ENCODE data around the gene SIRPG. TPM values are rescaled to one million over a fixed set of nuclear protein-coding genes. Genes with fewer than 3 reads are reported as not detected.

Gene SIRPG
- total RNA-seq, 1 donor from 2014 or later, result not detected

DNA sequence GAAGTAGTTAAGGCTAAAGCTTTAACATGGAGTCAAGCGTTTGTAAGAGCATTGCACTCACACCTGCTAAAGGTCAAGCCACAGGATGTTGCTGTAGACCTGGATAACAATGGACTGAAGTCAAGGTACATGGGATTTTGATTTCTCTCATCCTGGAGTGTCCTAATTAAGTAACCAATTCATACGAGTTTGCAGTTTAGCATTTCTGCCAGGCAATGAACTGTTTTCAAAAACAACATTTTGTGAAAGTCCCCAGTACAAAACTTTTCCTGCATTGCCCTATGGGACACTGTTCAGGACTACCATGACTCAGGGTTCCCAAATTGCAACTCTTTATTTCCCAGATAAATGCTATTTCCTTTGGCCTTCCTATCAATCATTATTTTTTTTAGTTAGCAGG is 20.4 kb downstream of the SIRPG start:
- no peak for DNase-seq (ENCODE audit: low spot score in 2 of 2)
- no peak for FAIRE-seq

DNA sequence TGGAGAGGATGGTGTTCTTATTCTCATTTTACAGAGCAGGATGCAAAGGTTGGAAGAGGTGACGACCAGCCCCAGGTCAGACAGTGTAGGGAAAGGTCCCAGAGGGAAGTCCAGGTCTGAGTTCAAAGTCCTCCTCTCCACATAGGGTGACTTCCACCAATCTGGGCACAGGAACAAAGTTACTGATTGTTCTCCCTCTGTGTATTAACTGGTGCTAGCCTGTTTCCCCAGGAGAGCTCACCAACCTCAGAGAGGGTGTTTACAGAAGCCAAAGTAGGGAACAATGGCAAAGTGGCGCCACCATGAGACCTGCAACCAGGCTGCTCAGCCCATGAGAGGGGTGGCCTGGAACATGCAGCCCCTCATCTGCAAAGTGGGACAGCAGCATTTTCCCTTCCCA is 21.0 kb downstream of the SIRPG start:
- FAIRE-seq, result no peak

DNA sequence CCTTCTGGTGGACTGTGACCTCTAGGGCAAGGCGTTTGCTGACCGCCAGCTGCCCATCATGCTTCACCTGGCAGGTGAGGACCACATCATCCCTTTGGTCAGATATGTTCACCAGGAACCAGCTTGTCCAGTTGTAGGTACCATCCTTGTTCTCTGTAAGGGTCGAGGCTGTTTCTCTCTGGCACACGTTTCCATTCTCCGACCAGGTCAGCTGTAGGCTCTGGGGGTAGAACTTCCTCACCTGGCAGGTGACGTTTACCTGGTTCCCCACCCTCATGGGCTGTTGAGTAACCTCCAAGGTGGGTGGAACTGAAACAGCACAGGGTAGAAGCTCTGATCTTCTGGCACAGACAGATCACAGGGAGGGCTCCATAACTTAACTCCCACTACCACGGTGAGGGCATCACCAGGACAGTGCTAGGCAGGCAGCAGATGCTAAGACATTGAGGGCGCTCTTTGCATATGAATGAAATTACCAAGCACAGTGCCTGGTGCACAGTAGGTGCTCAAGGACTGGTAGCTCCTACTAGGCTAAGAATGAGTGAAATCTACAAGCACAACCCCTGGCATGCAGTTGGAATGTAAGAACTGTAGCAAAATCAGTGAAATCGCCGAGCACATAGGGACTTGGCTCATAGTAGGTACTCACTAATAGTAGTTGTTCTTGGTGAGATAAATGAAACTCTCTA is 22.1 kb downstream of the SIRPG start:
- FAIRE-seq (no peak), DNase-seq (ENCODE audit: low spot score in 2 of 2) (no peak)

More for the DNA sequence above, 21.0 kb downstream of the SIRPG start:
- no peak for DNase-seq (ENCODE audit: low spot score in 2 of 2)

DNA sequence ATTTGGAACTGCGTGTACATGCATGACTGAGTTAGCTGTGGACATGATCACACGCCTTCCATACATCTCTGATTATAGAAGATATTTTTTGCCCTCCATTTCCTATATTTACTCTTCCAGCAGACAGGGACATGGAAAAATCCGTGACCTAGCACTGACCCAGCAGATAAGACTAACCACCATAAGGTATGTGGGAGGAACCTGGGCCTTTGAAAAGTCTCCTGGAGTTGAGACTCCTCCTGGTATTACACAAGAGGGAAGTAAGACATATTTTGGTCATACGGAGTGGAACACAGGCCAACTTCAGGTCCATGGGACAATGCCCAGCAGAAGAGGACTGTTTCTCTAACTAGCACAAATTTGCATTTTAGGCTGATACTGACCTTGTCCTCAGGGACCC is 24.0 kb downstream of the SIRPG start:
- no peak for FAIRE-seq

DNA sequence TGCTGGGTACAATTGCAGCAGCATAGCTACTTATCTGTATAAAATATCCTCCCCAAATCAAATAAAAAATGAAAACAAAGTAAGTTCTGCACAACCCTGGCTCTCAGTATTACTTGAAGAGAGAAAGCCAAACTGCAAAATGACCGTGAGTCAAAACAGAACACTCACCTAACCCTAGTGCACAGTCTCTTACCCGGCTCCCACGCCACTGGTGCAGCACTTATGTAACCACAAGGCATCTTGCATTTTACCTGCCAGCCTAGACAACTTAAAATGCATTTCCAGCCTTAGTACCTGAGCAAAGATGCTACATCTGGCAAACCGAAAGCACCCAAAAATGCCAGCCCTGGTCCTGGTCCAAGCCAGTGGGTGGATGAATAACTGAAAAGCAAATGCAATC is 25.4 kb downstream of the SIRPG start:
- FAIRE-seq (no peak), DNase-seq (ENCODE audit: low spot score in 2 of 2) (no peak)

More for the DNA sequence above, 24.0 kb downstream of the SIRPG start:
- DNase-seq (ENCODE audit: low spot score in 2 of 2), result no peak

DNA sequence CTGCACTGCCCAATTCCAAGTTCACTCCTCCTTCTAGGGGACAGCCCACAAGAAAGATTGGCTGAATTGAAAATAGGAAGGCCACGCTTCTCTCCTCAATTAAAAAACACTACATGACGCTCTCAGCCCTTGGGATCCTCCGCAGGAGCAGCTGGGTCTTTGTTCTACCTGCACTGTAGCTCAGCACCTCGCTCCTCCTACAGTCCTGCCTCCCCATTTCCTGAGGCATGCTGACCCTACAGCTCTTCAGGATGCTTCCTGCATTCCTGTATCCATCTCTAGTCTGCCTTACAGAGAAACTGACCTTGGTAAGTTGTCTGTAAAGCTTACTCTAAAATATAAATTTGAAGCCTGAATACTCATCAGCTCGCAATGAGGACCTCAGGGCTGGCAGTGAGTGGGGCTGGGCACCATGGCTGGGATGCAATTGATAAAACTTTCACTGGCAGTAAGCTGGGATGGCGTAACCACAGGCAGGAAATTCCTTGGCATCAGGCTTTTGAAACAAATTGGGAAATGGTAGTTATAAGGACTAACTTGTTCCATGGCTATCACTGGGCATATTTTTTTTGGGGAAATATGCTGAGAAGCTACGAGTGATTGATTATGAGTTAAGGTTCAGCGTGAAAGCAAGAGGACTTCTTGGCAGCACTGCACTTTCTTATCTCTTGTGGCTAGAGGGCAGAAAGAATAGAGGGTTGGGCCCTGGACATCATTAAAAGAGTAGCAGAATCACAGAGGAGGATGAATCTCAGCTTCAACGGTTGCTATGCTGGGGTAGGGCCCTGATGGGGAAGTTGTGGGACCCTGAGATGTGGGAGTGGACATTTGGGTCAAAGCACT is 26.0 kb downstream of the SIRPG start:
- no peak for DNase-seq (ENCODE audit: low spot score in 2 of 2)

DNA sequence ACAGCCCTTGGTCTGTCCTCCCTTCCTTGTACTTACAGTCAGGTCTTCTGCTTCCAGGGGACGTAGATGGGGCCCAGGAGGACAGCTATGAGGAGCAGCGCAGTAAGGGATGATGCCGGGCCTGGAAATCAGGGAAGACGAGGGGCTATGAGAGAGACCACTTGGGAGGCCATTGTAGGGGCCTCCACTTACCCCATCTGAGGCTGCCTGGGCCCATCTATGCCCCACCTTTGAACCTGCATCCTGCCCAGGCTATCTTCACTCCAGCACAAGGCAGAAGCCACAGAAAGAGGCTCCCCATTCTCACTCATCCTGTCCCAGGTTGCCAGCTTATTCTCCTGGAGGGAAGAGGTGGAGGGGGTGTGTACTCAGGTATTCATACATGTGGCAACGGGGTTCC is 27.4 kb downstream of the SIRPG start:
- FAIRE-seq, result no peak
- no peak for DNase-seq (ENCODE audit: low spot score in 2 of 2)

More for the DNA sequence above, 26.0 kb downstream of the SIRPG start:
- no peak for FAIRE-seq

DNA sequence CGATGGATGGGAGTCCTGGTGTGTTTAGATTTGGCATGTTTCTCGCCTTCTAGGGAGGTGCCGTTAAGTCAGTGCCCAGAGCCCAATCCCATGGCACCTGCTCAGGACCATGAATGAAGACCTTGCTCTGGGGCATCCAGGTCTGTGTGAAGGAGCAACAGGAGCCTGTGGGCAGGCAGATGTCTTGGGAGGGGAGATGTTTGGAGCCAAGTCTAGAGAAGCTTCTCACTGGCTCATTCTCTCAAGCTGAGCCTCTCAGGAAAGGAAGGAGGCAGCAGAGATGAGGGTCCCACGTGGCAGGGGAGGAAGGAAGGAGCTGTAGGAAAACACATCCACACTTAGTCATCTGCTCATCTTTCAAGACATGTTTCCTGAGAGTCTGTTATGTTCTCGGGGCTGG is 28.3 kb downstream of the SIRPG start:
- FAIRE-seq (no peak), DNase-seq (ENCODE audit: low spot score in 2 of 2) (no peak)

DNA sequence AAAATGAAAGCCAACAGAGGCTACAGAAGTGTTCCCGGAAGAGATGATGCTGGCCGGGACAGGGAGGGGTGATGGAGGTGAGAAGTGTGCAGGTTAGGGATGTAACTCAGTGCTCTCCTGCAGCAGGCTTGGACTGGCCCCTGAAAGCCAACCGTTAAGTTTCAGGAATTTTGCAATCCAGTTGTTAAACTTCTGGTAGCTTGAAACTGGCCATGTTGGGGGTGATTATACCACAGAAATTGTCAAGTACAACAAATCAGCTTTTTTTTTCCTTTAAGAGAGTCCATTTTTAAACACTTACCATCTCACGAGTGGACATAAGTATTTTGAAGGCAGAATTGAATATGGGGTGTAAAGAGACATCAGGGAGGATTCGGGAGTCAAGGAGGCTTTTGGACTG is 29.0 kb downstream of the SIRPG start:
- FAIRE-seq (no peak), DNase-seq (ENCODE audit: low spot score in 2 of 2) (no peak)

DNA sequence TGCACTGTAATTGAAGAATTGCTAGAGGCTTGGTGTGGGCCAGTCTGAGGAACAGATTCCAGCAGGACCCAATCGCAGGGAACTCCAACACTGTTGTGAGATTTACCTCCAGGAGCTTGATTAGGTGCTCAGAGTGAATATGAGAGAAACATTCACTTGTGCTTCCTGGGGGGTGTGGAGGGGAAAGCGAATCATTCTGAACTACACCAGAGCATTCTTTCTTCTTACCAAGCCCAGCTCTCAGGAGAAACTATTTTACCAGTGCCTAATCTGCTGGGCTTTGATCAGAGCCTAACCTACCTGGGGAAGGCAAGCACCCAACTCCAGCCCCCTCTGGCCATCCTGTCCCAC is 30.4 kb downstream of the SIRPG start:
- no peak for DNase-seq (ENCODE audit: low spot score in 2 of 2)
- FAIRE-seq, result no peak

DNA sequence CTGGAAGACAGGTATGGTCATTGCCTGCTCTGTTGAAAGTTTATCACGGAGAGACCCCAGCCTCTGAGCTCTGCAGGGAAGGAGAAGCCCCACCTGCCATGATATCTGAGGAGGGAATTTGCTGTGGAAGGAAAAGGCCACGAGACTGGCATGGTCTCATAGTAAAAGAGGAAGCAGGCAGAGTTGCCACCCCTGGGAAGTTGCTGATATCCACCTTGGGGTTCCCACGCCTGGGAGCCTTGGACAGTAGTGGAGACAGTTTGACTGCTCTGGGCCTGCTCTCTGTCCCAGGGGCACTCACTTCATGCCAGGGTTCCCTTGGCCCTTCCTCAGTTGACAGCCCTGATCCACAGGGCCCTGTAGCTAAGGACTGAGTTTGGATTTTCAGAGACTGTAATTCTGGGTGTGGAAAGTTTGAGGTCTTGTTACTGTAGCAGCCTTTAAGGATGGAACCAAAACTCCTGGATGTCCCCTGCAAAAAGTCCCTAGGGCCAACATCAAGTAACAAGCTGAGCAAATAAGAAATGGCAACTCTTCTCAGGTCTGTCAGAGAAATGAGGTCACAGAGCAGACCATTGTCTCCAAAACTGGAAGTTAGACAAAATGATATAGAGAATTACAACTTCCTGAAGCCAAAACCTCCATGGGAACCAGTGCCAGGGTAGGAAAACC is 30.9 kb downstream of the SIRPG start:
- no peak for FAIRE-seq
- no peak for DNase-seq (ENCODE audit: low spot score in 2 of 2)

DNA sequence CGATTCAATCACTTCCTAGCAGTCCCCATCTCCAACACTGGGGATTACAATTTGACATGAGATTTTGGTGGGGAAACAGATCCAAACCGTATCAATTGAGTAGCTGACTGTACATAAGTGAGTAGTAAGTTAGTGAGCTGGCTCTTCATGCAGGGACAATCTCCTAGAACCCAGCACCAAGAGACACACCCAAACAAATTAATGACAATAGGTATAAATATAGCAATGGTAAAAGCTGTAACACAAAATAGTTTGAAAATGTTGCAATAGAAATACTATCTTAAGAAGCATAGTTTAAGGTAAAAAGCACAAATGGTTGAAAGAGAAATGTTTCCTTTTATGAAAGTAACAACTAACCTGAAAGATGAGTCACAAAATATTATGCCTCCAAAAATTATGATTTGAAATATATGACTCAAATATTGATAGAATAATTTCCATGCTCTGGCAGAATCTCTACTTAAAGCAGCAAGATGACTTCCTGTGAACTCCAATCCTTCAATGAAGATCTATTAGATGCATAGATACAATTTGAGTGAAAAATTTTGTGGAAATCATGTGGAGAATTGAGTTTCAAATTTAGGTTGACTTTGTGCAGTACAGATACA is 32.4 kb downstream of the SIRPG start:
- no peak for DNase-seq (ENCODE audit: low spot score in 2 of 2)
- no peak for FAIRE-seq

DNA sequence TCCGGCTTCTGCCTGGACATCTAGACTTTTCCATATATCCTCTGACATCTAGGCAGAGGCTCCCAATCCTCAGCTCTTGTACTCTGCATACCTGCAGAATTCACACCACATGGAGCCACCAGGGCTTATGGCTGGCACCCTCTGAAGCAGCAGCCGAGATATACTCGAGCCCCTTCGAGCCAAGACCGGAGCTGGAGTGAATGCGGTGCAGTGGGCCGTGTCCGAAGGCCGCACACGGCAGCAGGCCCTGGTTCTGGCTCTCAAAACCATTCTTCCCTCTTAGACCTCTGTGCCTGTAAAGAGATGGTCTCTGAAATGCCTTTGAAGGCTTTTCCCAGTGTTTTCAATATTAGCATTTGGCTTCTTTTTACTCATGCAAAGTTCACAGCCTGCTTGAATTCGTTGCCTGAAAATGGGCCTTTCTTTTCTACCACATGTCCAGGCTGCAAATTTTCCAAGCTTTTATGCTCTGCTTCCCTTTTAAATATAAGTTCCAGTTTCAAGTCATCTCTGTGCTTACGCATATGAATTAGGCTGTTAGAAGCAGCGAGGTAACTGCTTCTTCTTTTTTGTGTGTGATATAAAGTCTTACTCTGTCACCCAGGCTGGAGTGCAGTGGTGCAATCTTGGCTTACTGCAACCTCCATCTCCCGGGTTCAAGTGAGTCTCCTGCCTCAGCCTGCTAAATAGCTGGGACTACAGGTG is 33.9 kb downstream of the SIRPG start:
- no peak for DNase-seq (ENCODE audit: low spot score in 2 of 2)
- no peak for FAIRE-seq

DNA sequence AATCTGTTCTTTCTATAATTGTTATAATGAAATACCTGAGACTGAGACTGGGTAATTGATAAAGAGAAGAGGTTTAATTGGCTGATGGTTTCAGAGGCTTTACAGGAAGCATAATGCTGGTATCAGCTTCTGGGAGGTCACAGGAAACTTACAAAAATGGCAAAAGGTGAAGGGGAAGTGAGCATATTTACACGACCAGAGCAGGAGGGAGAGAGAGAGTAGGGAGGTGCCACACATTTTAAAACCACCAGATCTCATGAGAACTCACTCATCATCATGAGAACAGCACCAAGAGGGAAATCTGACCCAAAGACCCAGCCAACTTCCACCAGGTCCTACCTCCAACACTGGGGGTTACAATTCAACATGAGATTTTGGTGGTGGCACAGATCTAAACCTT is 35.1 kb downstream of the SIRPG start:
- DNase-seq (ENCODE audit: low spot score in 2 of 2) (no peak), FAIRE-seq (no peak)

DNA sequence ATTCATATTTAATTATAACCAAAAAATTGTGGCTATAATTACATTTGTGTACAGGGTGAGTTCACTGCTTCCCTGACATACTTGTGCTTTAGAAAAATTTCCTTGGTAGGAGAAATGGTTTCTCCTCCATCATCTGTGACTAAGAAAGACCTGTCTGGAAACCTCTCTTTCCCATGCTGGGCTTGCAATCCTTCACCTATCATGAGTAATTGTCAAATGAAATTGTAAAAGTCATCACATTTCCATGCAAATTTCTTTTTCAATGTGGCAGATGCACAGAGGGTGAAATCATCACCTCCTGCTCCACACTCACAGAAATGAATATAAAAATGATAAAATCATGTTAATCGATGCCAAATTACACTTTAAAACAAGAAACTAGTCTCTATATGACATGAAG is 36.3 kb downstream of the SIRPG start:
- no peak for DNase-seq (ENCODE audit: low spot score in 2 of 2)
- no peak for FAIRE-seq

DNA sequence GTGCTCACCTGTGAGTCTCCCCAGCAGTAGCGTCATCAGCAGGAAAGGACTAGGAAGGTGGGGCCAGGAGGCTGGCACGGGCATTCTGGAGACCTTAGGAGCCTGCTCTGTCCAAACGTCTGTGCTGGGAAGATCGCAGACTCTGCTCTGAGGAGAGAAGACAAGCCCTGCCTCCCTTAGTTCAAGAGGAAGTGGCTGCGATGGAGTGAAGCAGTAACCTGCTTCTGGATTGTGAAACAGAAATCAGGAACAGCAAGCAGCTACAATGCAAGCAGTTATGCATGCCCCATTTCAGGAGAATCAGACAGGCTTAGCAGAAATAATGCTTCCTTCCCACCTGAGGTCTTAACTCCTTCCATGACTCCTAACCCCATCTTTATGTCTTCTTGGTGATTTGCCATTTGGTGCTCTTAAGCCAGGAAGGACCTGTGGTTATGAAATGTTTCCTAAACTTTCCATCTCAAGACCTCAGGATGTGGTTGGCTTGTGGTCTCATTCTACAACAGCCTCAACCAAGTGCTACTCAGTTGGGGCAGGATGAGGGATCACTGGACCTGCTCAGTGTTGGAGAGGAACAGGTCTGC is 37.6 kb downstream of the SIRPG start, which contains the start of gene SIRPB1:
Gene SIRPB1, minus strand, starts transcription at position 149 of the 584 bp plus-strand sequence. Its CDS starts 65 bp downstream, at position 84.
- no peak for DNase-seq (ENCODE audit: low spot score in 2 of 2)
- FAIRE-seq, result no peak

DNA sequence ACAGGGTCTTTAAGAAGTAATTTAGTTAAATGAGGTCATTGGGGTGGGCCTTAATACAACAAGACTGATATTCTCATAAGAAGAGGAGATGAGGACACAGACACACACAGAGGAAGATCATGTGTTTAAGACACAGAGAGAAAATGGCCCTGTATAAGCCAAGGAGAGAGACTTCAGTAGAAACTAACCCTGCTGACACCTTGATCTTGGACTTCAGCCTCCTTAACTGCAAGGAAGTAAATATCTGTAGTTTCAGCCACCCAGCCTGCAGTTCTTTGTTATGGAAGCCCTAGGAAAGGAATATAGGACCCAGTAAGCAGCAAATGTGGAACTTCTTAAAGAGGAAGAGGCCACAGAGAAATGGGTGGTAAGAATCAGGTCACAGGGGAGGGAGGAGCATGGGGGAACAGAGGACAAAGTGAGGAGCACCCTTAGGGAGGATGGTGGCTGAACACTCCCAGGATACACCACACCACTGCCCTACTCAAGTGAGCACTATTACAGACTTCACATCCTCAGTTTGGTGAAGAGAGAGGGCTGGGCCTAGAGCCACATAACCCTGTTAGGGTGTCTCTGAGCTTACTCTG is 38.5 kb downstream of the SIRPG start:
- FAIRE-seq, result no peak
- DNase-seq (ENCODE audit: low spot score in 2 of 2), result no peak

DNA sequence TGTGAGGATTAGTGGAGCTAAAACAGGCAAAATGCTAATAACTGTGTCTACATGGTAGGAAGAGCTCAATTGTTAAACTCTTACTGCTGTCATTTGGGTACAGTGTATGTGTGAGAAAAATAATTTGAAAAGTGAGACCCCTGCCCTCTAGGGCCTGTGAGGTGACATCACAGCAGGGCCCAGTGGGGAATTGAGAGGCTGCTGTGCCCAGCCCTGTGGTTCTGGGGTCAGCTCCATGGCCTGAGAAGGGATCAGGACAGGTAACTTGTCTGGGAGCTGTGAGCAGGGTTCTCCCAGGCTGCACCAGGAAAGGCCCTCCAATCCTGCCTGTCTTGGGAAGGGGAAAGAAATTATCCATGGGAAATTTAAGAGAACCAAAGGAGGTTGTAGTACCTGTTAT is 39.1 kb downstream of the SIRPG start:
- FAIRE-seq, result no peak
- DNase-seq (ENCODE audit: low spot score in 2 of 2), result no peak

DNA sequence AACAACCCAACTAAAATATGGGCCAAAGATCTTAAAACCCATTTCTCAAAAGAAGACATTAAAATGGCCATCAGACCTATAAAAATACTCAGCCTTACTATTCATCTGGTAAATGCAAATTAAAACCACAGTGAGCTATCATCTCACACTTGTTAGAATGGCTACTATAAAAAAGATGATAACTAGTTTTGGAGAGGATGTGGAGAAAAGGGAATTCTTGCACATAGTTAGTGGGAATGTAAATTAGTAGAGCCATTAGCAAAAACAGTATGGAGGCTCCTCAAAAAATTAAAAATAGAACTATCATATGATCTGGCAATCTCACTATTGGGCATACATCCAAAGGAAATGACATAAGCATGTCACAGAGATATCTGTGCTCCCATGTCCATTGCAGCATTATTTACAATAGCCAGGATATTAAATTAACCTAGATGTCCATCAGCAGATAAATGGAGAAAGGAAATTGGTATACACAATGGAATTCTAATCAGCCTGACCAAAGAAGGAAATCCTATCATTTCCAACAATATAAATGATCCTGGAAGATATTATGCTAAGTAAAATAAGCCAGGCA is 40.6 kb downstream of the SIRPG start:
- DNase-seq (ENCODE audit: low spot score in 2 of 2), result no peak
- no peak for FAIRE-seq
